GM12873 (cell line): Measurements from ENCODE around the gene MTCL3.

Experiments used
- CTCF ChIP-seq: IDR thresholded peaks from 2 replicates; pipeline ENCODE4 v1.5.1; 2012; ENCODE audit warnings: low read depth, mild to moderate bottlenecking, moderate library complexity, low read length, control low read depth; ENCODE audit not compliant: insufficient read depth; ENCODE audit errors: missing control alignments

Gene MTCL3

GRCh38 chr6:127434651-127435050 lies 84.5 kb downstream of the MTCL3 start:
- TF ChIP-seq CTCF: no peak

DNA sequence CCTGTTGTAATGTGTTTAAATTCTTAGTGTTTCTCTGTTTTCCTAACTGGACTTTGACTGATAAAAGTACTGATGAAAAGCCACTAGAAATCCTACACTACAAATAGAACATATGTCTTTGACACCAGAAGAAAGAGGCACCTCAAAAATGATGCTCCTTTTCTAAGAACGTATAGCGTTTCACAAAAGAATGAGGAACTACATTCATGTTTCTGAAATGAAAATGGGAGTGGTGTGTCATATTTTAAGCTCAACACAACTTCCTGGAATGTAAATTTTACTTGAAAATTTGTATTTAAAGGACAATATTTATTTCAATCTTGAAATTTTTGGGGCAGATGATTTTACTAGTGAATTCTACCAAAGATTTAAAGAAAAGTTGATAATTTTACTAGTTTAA lies 95.2 kb downstream of the MTCL3 start:
- no peak for TF ChIP-seq CTCF
